Gastrocnemius medialis (tissue), 4 donors: ENCODE results near the gene SLC16A3. TPM values are rescaled to one million over a fixed set of nuclear protein-coding genes. Genes with fewer than 3 reads are reported as not detected.

Experiments used
- ATAC-seq, 2 donors: fragments of 150-250 bp; one replicate each; pipeline ENCODE4 v1.9.1; 2016
- DNase-seq, 2 donors: peaks; one replicate each; pipeline ENCODE4 v3.0.0-alpha.2; 2019
- H3K27ac ChIP-seq, 4 donors: fragments of 200-600 bp; sonication (generic); 1 replicate in 1 of 4; 2 replicates in 3 of 4; pipeline ENCODE4 v1.5.1; 2016 to 2018; ENCODE audit warnings: mild to moderate bottlenecking in 2 of 4, moderate library complexity in 1 of 4
- H3K27me3 ChIP-seq, 3 donors: fragments of 200-600 bp; sonication (generic) in 2 of 3; 1 replicate in 1 of 3; 2 replicates in 2 of 3; pipeline versions ENCODE4 v1.5.1 to v1.6.0; 2016 to 2019; ENCODE audit warnings: mild to moderate bottlenecking in 1 of 3, moderate library complexity in 1 of 3
- H3K36me3 ChIP-seq, 2 donors: fragments of 200-600 bp; sonication (generic) in 1 of 2; one replicate each; pipeline ENCODE4 v1.5.1; 2017 to 2018
- H3K4me1 ChIP-seq, 2 donors: fragments of 200-600 bp; sonication (generic) in 1 of 2; one replicate each; pipeline ENCODE4 v1.5.1; 2016 to 2017; ENCODE audit warnings: mild to moderate bottlenecking in 2 of 2
- H3K4me3 ChIP-seq, 4 donors: fragments of 200-600 bp; sonication (generic) in 3 of 4; 1 replicate in 1 of 4; 2 replicates in 3 of 4; pipeline ENCODE4 v1.5.1; 2016 to 2019; ENCODE audit warnings: mild to moderate bottlenecking in 2 of 4
- H3K9me3 ChIP-seq, 3 donors: fragments of 200-600 bp; sonication (generic) in 2 of 3; 1 replicate in 1 of 3; 2 replicates in 2 of 3; pipeline ENCODE4 v1.5.1; 2016 to 2019
- CTCF ChIP-seq, 5 experiments: fragments of 450-650 bp in 3 of 5; fragments of 200-600 bp in 2 of 5; sonication (generic) in 2 of 5; IDR thresholded peaks in 4 of 5; conservative IDR thresholded peaks in 1 of 5; 1 replicate in 4 of 5; 2 replicates in 1 of 5; pipeline ENCODE4 v1.5.1; 2016 to 2019; ENCODE audit warnings: antibody characterized with exemption in 5 of 5, mild to moderate bottlenecking in 3 of 5, moderate library complexity in 3 of 5
- POLR2A ChIP-seq, 2 donors: fragments of 450-650 bp; IDR thresholded peaks; one replicate each; pipeline ENCODE4 v1.6.1; 2017; ENCODE audit warnings: antibody characterized with exemption in 2 of 2, mild to moderate bottlenecking in 2 of 2, moderate library complexity in 2 of 2
- in situ Hi-C, 4 donors: fragments of 200-750 bp; cut with MboI; loops; one replicate each; pipeline versions ENCODE4 v1.15.0 to v1.8.0; 2017; ENCODE audit warnings: low sequenced_read_pairs in 4 of 4
- intact Hi-C: fragments of 100-400 bp; cut with DNase I; formaldehyde crosslinking; loops from one replicate; pipeline ENCODE4 v1.15.1; 2023; ENCODE audit warnings: low total_unique reads
- total RNA-seq, 4 donors: library from RNA; depleted of rRNA; stranded (reverse); fragments of >200 nt; gene quantifications; one replicate each; pipeline versions ENCODE4 v1.1.0 to v1.2.3, GENCODE V29; 2016

The SLC16A3 gene
- total RNA-seq, 4 donors from 2014 or later: 46.0 to 173 (median 126) TPM

- peak within 1 kb of the TSS; percentile 99 to 100 (median 100) for H3K27ac ChIP-seq
- peak within 1 kb of the TSS; percentile 90 to 99 (median 98) for H3K4me3 ChIP-seq
- no peaks in the 10 kb centered on the region for H3K27me3 ChIP-seq
- peaks cover 44 to 48% of the 10 kb centered on the region in 2 donors for H3K4me1 ChIP-seq
- H3K9me3 ChIP-seq: no peaks in the 10 kb centered on the region
- in situ Hi-C loops: no loop called here
- intact Hi-C loops: loop anchor here (1.0 kb wide), 1 partner anchor 19 kb away; no protein-coding TSS in a partner anchor
- peaks cover 0 to 12% of the 10 kb centered on the region in 2 donors for H3K36me3 ChIP-seq
- ATAC-seq (peak; percentile 84 to 87), DNase-seq (peak; percentile 76 to 85)
- peak; percentile 76 to 84 for TF ChIP-seq POLR2A (IDR thresholded peaks at IDR 0.05)
- TF ChIP-seq CTCF (IDR thresholded peaks at IDR 0.05 in 4 of 5, conservative IDR thresholded peaks at IDR 0.05 in 1 of 5): no peak
These were observed 44.7 kb downstream of the SLC16A3 start, which contains the start of gene CSNK1D for GRCh38 chr17:82273327-82274133. TSS of gene CSNK1D (minus strand) at chr17:82273700. CDS start at chr17:82273381, 319 bp downstream.

- peaks cover 35 to 39% of the 10 kb centered on the region in 2 donors for H3K4me1 ChIP-seq
These were observed 45.5 kb downstream of the SLC16A3 start for GRCh38 chr17:82274134-82275020.

GRCh38 chr17:82275326-82275725 lies 46.5 kb downstream of the SLC16A3 start:
- ATAC-seq (no peak), DNase-seq (no peak)
- Histone ChIP-seq H3K4me3 (no peak overlapping the region), H3K27ac (no peak overlapping the region), H3K36me3 (peaks cover 0 to 12% of the 10 kb centered on the region in 2 donors), H3K4me1 (peaks cover 27 to 30% of the 10 kb centered on the region in 2 donors), H3K27me3 (no peaks in the 10 kb centered on the region), H3K9me3 (no peaks in the 10 kb centered on the region)
- intact Hi-C loops (no loop called here), in situ Hi-C loops (no loop called here)
- TF ChIP-seq CTCF (IDR thresholded peaks at IDR 0.05 in 4 of 5, conservative IDR thresholded peaks at IDR 0.05 in 1 of 5): no peak

More at GRCh38 chr17:82274134-82275020, 45.5 kb downstream of the SLC16A3 start:
- intact Hi-C loops: no loop called here
- H3K27me3 ChIP-seq: no peaks in the 10 kb centered on the region
- H3K4me3 ChIP-seq: peak overlapping the region; percentile 90 to 99 (median 98)
- in situ Hi-C loops: no loop called here
- DNase-seq: no peak
- peaks cover 0 to 12% of the 10 kb centered on the region in 2 donors for H3K36me3 ChIP-seq
- ATAC-seq: no peak
- peak overlapping the region; percentile 99 to 100 (median 100) for H3K27ac ChIP-seq
- no peak for TF ChIP-seq CTCF (IDR thresholded peaks at IDR 0.05 in 4 of 5, conservative IDR thresholded peaks at IDR 0.05 in 1 of 5)
- no peaks in the 10 kb centered on the region for H3K9me3 ChIP-seq

GRCh38 chr17:82276938-82277337 lies 48.1 kb downstream of the SLC16A3 start:
- DNase-seq (no peak), ATAC-seq (no peak)
- H3K27ac ChIP-seq: no peak overlapping the region
- intact Hi-C loops (no loop called here), in situ Hi-C loops (no loop called here)
- H3K4me3 ChIP-seq: no peak overlapping the region
- H3K9me3 ChIP-seq: no peaks in the 10 kb centered on the region
- TF ChIP-seq CTCF (IDR thresholded peaks at IDR 0.05 in 4 of 5, conservative IDR thresholded peaks at IDR 0.05 in 1 of 5): no peak
- TF ChIP-seq POLR2A (IDR thresholded peaks at IDR 0.05): no peak
- H3K36me3 ChIP-seq: peaks cover 0 to 3% of the 10 kb centered on the region in 2 donors
- no peaks in the 10 kb centered on the region for H3K27me3 ChIP-seq
- peaks cover 14 to 16% of the 10 kb centered on the region in 2 donors for H3K4me1 ChIP-seq
